ENCODE measurements around the gene LPA. TPM values are rescaled to one million over a fixed set of nuclear protein-coding genes. Genes with fewer than 3 reads are reported as not detected.

The LPA gene
- total and polyA plus RNA-seq, 2 of the 13 experiments (the other 11 are each of a cell fraction or from before 2014, with no cell fraction given), result not detected

- no peak; the same call in 1 of the 2 replicates for TF ChIP-seq PRDM15 (CRISPR knock-in tag; IDR thresholded peaks at IDR 0.05)
- no peak for TF ChIP-seq GFI1 (CRISPR knock-in tag; IDR thresholded peaks at IDR 0.05; ENCODE audit: borderline replicate concordance)
- TF ChIP-seq CREB1 (IDR thresholded peaks at IDR 0.05), result peak; percentile 10; the same call in 1 of the 2 replicates
- TF ChIP-seq CREB1 (CRISPR knock-in tag; IDR thresholded peaks at IDR 0.05), result peak; percentile 52; the same call in 1 of the 2 replicates
- TF ChIP-seq ZBTB7A (CRISPR knock-in tag; IDR thresholded peaks at IDR 0.05), result peak; percentile 49
- no peak for TF ChIP-seq KLF13 (CRISPR knock-in tag; IDR thresholded peaks at IDR 0.05)
- TF ChIP-seq SIN3A (IDR thresholded peaks at IDR 0.05; ENCODE audit: borderline replicate concordance, low read depth, low read length), result 0 out of 2 replicates have a peak, but pooled peaks have one; percentile 48
- 0 out of 2 replicates have a peak, but pooled peaks have one; percentile 52 for TF ChIP-seq ZBTB8A (CRISPR knock-in tag; IDR thresholded peaks at IDR 0.05; ENCODE audit: borderline replicate concordance, low read depth)
- peak; percentile 12; the same call in 1 of the 2 replicates for TF ChIP-seq ZNF776 (CRISPR knock-in tag; IDR thresholded peaks at IDR 0.05)
- no peak for TF ChIP-seq FOXA3 (CRISPR knock-in tag; IDR thresholded peaks at IDR 0.05)
- peak; percentile 83 for TF ChIP-seq STAG1 (CRISPR knock-in tag; IDR thresholded peaks at IDR 0.05)
- TF ChIP-seq PCBP1 (IDR thresholded peaks at IDR 0.05; ENCODE audit: borderline replicate concordance, low read depth, low read length), result peak; percentile 76; the same call in 1 of the 2 replicates
- TF ChIP-seq ZFY (CRISPR knock-in tag; IDR thresholded peaks at IDR 0.05), result peak; percentile 87
- TF ChIP-seq ZNF816 (CRISPR knock-in tag; IDR thresholded peaks at IDR 0.05; ENCODE audit: borderline replicate concordance), result peak; percentile 46; the same call in 1 of the 2 replicates
- no peak for TF ChIP-seq TP53 (CRISPR knock-in tag; conservative IDR thresholded peaks at IDR 0.05)
- 0 out of 2 replicates have a peak, but pooled peaks have one; percentile 8 for TF ChIP-seq ATF7-NPFF (CRISPR knock-in tag; IDR thresholded peaks at IDR 0.05; ENCODE audit: low read depth)
- TF ChIP-seq PHF20 (CRISPR knock-in tag; IDR thresholded peaks at IDR 0.05), result peak; percentile 48; the same call in 1 of the 2 replicates
- peak; percentile 68 for TF ChIP-seq SMAD1 (CRISPR knock-in tag; IDR thresholded peaks at IDR 0.05; ENCODE audit: borderline replicate concordance, low read depth)
- TF ChIP-seq ZFP41 (CRISPR knock-in tag; IDR thresholded peaks at IDR 0.05; ENCODE audit: borderline replicate concordance), result 0 out of 2 replicates have a peak, but pooled peaks have one; percentile 21
- peak; percentile 72; the same call in 1 of the 2 replicates for TF ChIP-seq ZNF850 (CRISPR knock-in tag; conservative IDR thresholded peaks at IDR 0.05)
- no peak for TF ChIP-seq ZNF674 (CRISPR knock-in tag; IDR thresholded peaks at IDR 0.05; ENCODE audit: low read depth)
- TF ChIP-seq ZNF333 (CRISPR knock-in tag; IDR thresholded peaks at IDR 0.05; ENCODE audit: borderline replicate concordance), result 0 out of 2 replicates have a peak, but pooled peaks have one; percentile 10
- TF ChIP-seq TFE3 (CRISPR knock-in tag; IDR thresholded peaks at IDR 0.05), result no peak
- peak; percentile 75 for TF ChIP-seq ZFX (CRISPR knock-in tag; IDR thresholded peaks at IDR 0.05; ENCODE audit: low read depth)
- TF ChIP-seq ZKSCAN1 (IDR thresholded peaks at IDR 0.05; ENCODE audit: low read length), result peak; percentile 38; the same call in 1 of the 2 replicates
Observed at GRCh38 chr6:160520043-160520904, 143.8 kb downstream of the LPA start (continued).
